Natural killer cell (primary cell): Measurements from ENCODE around the gene RELL1. TPM values are rescaled to one million over a fixed set of nuclear protein-coding genes. Genes with fewer than 3 reads are reported as not detected.

Experiments
- ATAC-seq, 3 donors: fragments of 150-1000 bp in 2 of 3; fragments of 200-7000 bp in 1 of 3; cut with Tn5 transposase; 1 replicate in 1 of 3; 2 replicates in 2 of 3; pipeline ENCODE4 v1.10.0; 2021; ENCODE audit warnings: mild to moderate bottlenecking in 2 of 3, moderate library complexity in 2 of 3
- DNase-seq, 2 donors: peaks; one replicate each; pipeline versions ENCODE4 v3.0.0 to v3.0.0-alpha.2; 2013 to 2021; ENCODE audit warnings: mixed read lengths in 1 of 2
- H3K27ac ChIP-seq: one replicate; pipeline ENCODE4 v1.5.1; 2013; ENCODE audit warnings: mild to moderate bottlenecking, low read length
- H3K27me3 ChIP-seq: one replicate; pipeline ENCODE4 v1.6.1; 2013; ENCODE audit warnings: low read length; ENCODE audit not compliant: control insufficient read depth, insufficient read depth
- H3K36me3 ChIP-seq: one replicate; pipeline ENCODE4 v1.6.1; 2013; ENCODE audit warnings: low read length; ENCODE audit not compliant: control insufficient read depth, insufficient read depth
- H3K4me1 ChIP-seq: one replicate; pipeline ENCODE4 v1.6.1; 2013; ENCODE audit warnings: low read length; ENCODE audit not compliant: control insufficient read depth, insufficient read depth
- H3K4me3 ChIP-seq: one replicate; pipeline ENCODE4 v1.5.1; 2013; ENCODE audit warnings: low read length
- H3K9me3 ChIP-seq: one replicate; pipeline ENCODE4 v1.6.1; 2013; ENCODE audit warnings: low read length; ENCODE audit not compliant: control insufficient read depth, insufficient read depth
- H3K27ac Mint-ChIP-seq, 2 donors: one replicate each; pipeline ENCODE4 v1.8.0; 2022; ENCODE audit warnings: mild to moderate bottlenecking in 2 of 2, mixed read lengths in 2 of 2, moderate library complexity in 1 of 2
- H3K27me3 Mint-ChIP-seq, 2 donors: one replicate each; pipeline ENCODE4 v1.8.0; 2022; ENCODE audit warnings: low read depth in 2 of 2, mixed read lengths in 2 of 2
- H3K36me3 Mint-ChIP-seq: one replicate; pipeline ENCODE4 v1.8.0; 2022; ENCODE audit warnings: mixed read lengths
- H3K4me1 Mint-ChIP-seq, 2 donors: one replicate each; pipeline ENCODE4 v1.8.0; 2022; ENCODE audit warnings: mixed read lengths in 2 of 2
- H3K4me3 Mint-ChIP-seq: one replicate; pipeline ENCODE4 v1.8.0; 2022; ENCODE audit warnings: mild to moderate bottlenecking, moderate library complexity, mixed read lengths
- H3K9me3 Mint-ChIP-seq, 2 donors: one replicate each; pipeline ENCODE4 v1.8.0; 2022; ENCODE audit warnings: mixed read lengths in 2 of 2
- CTCF ChIP-seq: fragments of 200-600 bp; IDR thresholded peaks from one replicate; pipeline ENCODE4 v1.8.0; 2022; ENCODE audit warnings: antibody characterized with exemption
- WGBS: methylation state at CpG from one replicate; pipeline ENCODE4 v1.1.7; 2013; ENCODE audit warnings: missing lambda C conversion rate; ENCODE audit not compliant: insufficient coverage; 5-methylcytosine and 5-hydroxymethylcytosine counted together
- intact Hi-C: fragments of 100-400 bp; cut with micrococcal nuclease; formaldehyde crosslinking; loops from one replicate; pipeline ENCODE4 v1.14.2; 2022
- total RNA-seq, 4 donors: library from RNA; stranded (reverse); fragments of 120-200 nt in 1 of 4; gene quantifications; one replicate each; pipeline versions ENCODE4 v1.2.3 to v1.2.4, GENCODE V29; 2013 to 2022

Gene RELL1
- total RNA-seq, 3 donors from 2014 or later (not counting 1 experiment from before 2014, with no cell fraction given) = 15.2 to 21.3 (median 15.2) TPM

- Histone ChIP-seq H3K27ac (no peak overlapping the region), H3K4me3 (no peak overlapping the region), H3K27me3 (no peaks in the 10 kb centered on the region), H3K4me1 (no peaks in the 10 kb centered on the region), H3K36me3 (no peaks in the 10 kb centered on the region), H3K9me3 (no peaks in the 10 kb centered on the region)
- Mint-ChIP-seq H3K27me3 (peaks cover 0 to 2% of the 10 kb centered on the region in 2 donors), H3K27ac (no peak overlapping the region), H3K4me1 (no peaks in the 10 kb centered on the region), H3K9me3 (peaks cover 0 to 2% of the 10 kb centered on the region in 2 donors), H3K36me3 (no peaks in the 10 kb centered on the region), H3K4me3 (no peak overlapping the region)
- intact Hi-C loops = no loop called here
- WGBS = 50% methylated on average over 2 of the region's 3 CpGs
- no peak for ATAC-seq
- TF ChIP-seq CTCF = no peak
- no peak for DNase-seq
These were observed 124.9 kb downstream of the RELL1 start for GRCh38 chr4:37561196-37561802.

Other genes with a start within 250 kb of the RELL1 start
- 10 to 100 TPM; 18.7 to 31.9 (median 27.1) TPM for gene PGM2, start 140.3 kb upstream of the RELL1 start, total RNA-seq
- gene TBC1D1, start 204.7 kb upstream of the RELL1 start, total RNA-seq = 10 to 100 TPM; 59.2 to 78.6 (median 68.5) TPM